Small intestine (tissue), 7 donors: ENCODE results near the gene PHKB. TPM values are rescaled to one million over a fixed set of nuclear protein-coding genes. Genes with fewer than 3 reads are reported as not detected.

ENCODE experiments used
- DNase-seq, 2 donors: peaks; one replicate each; pipeline versions ENCODE4 v3.0.0 to v3.0.0-alpha.2; 2013
- FAIRE-seq: peaks from 2 replicates; lab custom pipeline; 2012; peaks lifted over from hg19 to GRCh38; lab: Jason Lieb, UNC
- H3K27ac ChIP-seq, 3 donors: one replicate each; pipeline ENCODE4 v1.5.1; 2013; ENCODE audit warnings: low read length in 2 of 3, mild to moderate bottlenecking in 2 of 3, control low read depth in 1 of 3, inconsistent platforms in 1 of 3, low read depth in 1 of 3, moderate library complexity in 1 of 3
- H3K27me3 ChIP-seq, 3 donors: one replicate each; pipeline ENCODE4 v1.6.1; 2013; ENCODE audit warnings: low read length in 3 of 3, inconsistent platforms in 1 of 3; ENCODE audit not compliant: control insufficient read depth in 3 of 3, insufficient read depth in 3 of 3
- H3K36me3 ChIP-seq, 3 donors: one replicate each; pipeline ENCODE4 v1.6.1; 2013; ENCODE audit warnings: low read length in 3 of 3, inconsistent platforms in 1 of 3, low read depth in 1 of 3, mild to moderate bottlenecking in 1 of 3, moderate library complexity in 1 of 3; ENCODE audit not compliant: control insufficient read depth in 3 of 3, insufficient read depth in 2 of 3
- H3K4me1 ChIP-seq, 3 donors: one replicate each; pipeline ENCODE4 v1.6.1; 2013; ENCODE audit warnings: low read length in 2 of 3, inconsistent platforms in 1 of 3, low read depth in 1 of 3, mild to moderate bottlenecking in 1 of 3, moderate library complexity in 1 of 3; ENCODE audit not compliant: control insufficient read depth in 3 of 3, insufficient read depth in 2 of 3
- H3K4me3 ChIP-seq, 3 donors: one replicate each; pipeline ENCODE4 v1.5.1; 2013; ENCODE audit warnings: low read length in 3 of 3, control low read depth in 1 of 3, inconsistent platforms in 1 of 3, low read depth in 1 of 3, mild to moderate bottlenecking in 1 of 3, moderate library complexity in 1 of 3
- H3K9me3 ChIP-seq, 2 donors: one replicate each; pipeline ENCODE4 v1.6.1; 2013; ENCODE audit warnings: low read depth in 1 of 2, low read length in 1 of 2; ENCODE audit not compliant: control insufficient read depth in 2 of 2, insufficient read depth in 1 of 2
- WGBS, 3 donors: extraction: QIAGEN DNeasy Blood & Tissue Kit; methylation state at CpG; one replicate each; pipeline ENCODE4 v1.1.7; 2013; 5-methylcytosine and 5-hydroxymethylcytosine counted together
- polyA plus RNA-seq, 4 donors: library from polyadenylated mRNA; stranded (reverse) in 3 of 4; unstranded in 1 of 4; fragments of 200-250 nt in 3 of 4; fragments of 120-200 nt in 1 of 4; gene quantifications; one replicate each; pipeline versions ENCODE4 v1.2.1 to v1.2.3, GENCODE V29; 2013
- donor health status: healthy with polysubstance abuse.
- donor health status: control.
- donor health status: control.
- donor health status: Bipolar disorder and iron deficiency.
- donor health status: healthy.

PHKB gene
- polyA plus RNA-seq, 4 donors, result 27.0 to 69.3 (median 37.0) TPM

GRCh38 chr16:47728205-47728604, 267.1 kb downstream of the PHKB start:
- no peaks in the 10 kb centered on the region for H3K27me3 ChIP-seq
- FAIRE-seq (no peak), DNase-seq (no peak)
- WGBS, 3 donors, result 39 to 56% (median 55%) methylated on average over 3 of the region's 3 CpGs
- no peak overlapping the region for H3K4me3 ChIP-seq
- H3K27ac ChIP-seq, result no peak overlapping the region
- no peaks in the 10 kb centered on the region for H3K36me3 ChIP-seq
- H3K9me3 ChIP-seq, result no peaks in the 10 kb centered on the region
- H3K4me1 ChIP-seq, result no peaks in the 10 kb centered on the region

DNA sequence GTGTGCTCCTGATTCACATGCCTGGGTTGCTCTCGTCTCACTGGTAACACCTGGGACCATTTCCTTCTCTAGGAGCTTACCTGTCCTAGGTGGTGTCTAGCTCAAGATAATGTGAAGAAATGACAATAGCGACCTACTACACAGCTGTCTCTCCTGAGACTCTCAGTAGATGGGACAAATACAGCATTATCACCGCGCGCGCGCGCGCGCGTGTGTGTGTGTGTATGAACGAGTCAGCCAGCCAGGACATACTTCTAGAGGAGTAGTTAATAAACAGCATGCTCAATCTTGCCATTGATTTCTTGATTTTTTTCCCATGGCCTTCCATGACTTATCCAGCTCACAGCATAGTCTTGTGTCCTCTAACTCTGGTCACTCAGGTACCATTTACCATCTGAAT, 268.6 kb downstream of the PHKB start:
- no peaks in the 10 kb centered on the region for H3K9me3 ChIP-seq
- DNase-seq (no peak), FAIRE-seq (no peak)
- no peak overlapping the region for H3K27ac ChIP-seq
- H3K4me1 ChIP-seq, result no peaks in the 10 kb centered on the region
- no peaks in the 10 kb centered on the region for H3K27me3 ChIP-seq
- no peaks in the 10 kb centered on the region for H3K36me3 ChIP-seq
- no peak overlapping the region for H3K4me3 ChIP-seq
- WGBS, 3 donors, result 91 to 95% (median 93%) methylated on average over 12 of the region's 12 CpGs

GRCh38 chr16:47731252-47731651, 270.1 kb downstream of the PHKB start:
- DNase-seq, result no peak
- no peak for FAIRE-seq
- H3K9me3 ChIP-seq, result no peaks in the 10 kb centered on the region
- H3K4me1 ChIP-seq, result no peaks in the 10 kb centered on the region
- WGBS, 3 donors, result 77 to 83% (median 79%) methylated on average over 2 of the region's 2 CpGs
- no peaks in the 10 kb centered on the region for H3K27me3 ChIP-seq
- no peak overlapping the region for H3K27ac ChIP-seq
- no peaks in the 10 kb centered on the region for H3K36me3 ChIP-seq
- no peak overlapping the region for H3K4me3 ChIP-seq

DNA sequence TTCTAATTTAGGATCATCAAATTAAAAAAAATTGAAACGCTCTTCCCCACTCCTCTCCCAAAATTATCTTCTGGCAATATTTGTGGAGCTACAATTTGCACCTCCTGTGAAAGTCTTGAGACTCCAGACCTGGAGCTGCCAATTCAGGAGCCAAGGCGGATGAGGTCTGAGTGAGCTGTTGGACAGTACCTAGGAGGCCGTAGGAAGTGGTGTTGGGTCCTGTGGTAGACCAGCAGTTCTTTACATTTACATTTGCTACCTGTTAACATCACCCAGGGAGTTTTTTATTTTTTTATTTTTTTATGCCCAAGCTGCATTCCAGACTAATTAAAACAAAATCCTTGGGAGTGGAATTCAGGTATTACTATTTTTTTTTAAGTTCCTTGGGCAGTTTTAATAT, 271.0 kb downstream of the PHKB start:
- Histone ChIP-seq H3K4me3 (no peak overlapping the region), H3K27me3 (no peaks in the 10 kb centered on the region), H3K36me3 (no peaks in the 10 kb centered on the region), H3K27ac (no peak overlapping the region), H3K9me3 (no peaks in the 10 kb centered on the region), H3K4me1 (no peaks in the 10 kb centered on the region)
- FAIRE-seq (no peak), DNase-seq (no peak)
- 85 to 92% (median 88%) methylated on average over 3 of the region's 3 CpGs for WGBS, 3 donors

GRCh38 chr16:47732523-47733111, 271.5 kb downstream of the PHKB start:
- no peaks in the 10 kb centered on the region for H3K27me3 ChIP-seq
- H3K27ac ChIP-seq, result no peak overlapping the region
- no peaks in the 10 kb centered on the region for H3K9me3 ChIP-seq
- DNase-seq (no peak), FAIRE-seq (no peak)
- 66 to 80% (median 70%) methylated on average over 6 of the region's 6 CpGs for WGBS, 3 donors
- H3K4me3 ChIP-seq, result no peak overlapping the region
- no peaks in the 10 kb centered on the region for H3K36me3 ChIP-seq
- H3K4me1 ChIP-seq, result no peaks in the 10 kb centered on the region

DNA sequence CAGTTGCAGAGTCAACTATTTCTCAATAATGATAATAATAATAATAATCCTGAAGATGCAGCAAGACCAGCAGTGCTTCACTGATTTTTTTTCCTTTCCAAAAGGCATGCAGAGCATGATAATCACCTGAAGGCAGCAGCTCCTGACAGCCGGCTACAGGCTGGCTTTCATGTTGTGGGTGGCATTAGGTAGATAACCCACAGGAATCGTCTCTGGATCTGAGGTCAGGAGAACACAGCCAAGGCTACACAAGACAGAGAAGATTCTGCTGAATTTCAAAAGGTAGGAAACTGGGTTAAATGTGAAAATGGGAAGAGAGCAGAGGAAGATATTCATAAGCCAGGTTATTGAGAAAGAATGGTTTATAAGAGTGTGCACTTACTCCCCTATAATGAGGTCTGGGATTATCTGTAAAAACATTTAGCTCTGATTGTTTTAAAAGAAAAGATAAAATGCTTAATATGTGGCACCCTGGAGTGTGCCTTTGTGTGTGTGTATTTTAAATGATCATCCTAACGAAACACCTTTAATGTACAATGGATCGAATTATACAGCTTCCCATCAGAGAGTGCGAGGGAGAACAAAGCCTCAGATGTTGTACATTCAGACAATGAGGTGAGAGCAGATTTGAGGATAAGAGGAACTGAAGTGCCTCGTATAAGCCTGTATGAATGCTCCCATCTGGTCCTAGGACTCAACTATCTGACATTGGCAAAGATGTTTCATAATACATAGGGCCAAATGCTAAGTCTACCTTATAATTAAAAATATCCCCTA, 273.1 kb downstream of the PHKB start:
- 78 to 86% (median 85%) methylated on average over 6 of the region's 6 CpGs for WGBS, 3 donors

DNA sequence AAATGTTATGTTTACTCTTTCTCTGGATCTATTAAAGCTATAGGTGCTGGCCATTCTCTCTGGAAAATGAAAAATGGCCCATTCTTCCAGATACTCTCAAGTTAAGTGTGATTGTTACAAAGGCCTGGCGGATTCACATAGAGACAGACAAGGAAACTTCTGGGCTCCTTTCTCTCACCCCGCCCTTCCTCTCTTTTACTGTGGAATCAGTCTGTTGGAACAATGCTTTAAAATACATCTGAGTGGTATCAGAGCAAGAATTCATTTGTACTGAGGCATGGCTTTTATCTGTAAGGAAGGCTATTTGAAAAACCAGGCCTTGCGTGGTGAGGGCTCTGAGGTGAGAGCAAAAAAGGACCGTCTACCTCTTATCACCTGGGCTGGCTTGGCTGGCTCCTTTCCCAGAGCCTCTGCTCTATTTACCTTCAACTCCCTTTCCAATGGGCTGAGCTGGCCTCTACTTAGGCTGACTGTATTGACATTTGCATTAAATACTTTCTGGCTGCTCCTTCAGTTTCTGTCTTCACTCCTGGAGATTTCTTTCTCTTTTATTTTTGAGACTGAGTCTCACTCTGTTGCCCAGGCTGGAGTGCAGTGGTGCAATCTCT, 274.0 kb downstream of the PHKB start:
- FAIRE-seq (no peak), DNase-seq (peak in 1 of 2 donors; percentile 21)
- Histone ChIP-seq H3K27me3 (no peaks in the 10 kb centered on the region), H3K4me3 (no peak overlapping the region), H3K4me1 (no peaks in the 10 kb centered on the region), H3K36me3 (no peaks in the 10 kb centered on the region), H3K27ac (no peak overlapping the region), H3K9me3 (no peaks in the 10 kb centered on the region)
- WGBS, 3 donors, result 41 to 69% (median 64%) methylated on average over 4 of the region's 4 CpGs

More for the DNA sequence above, 273.1 kb downstream of the PHKB start:
- DNase-seq (no peak), FAIRE-seq (no peak)
- Histone ChIP-seq H3K27ac (no peak overlapping the region), H3K4me1 (no peaks in the 10 kb centered on the region), H3K4me3 (no peak overlapping the region), H3K9me3 (no peaks in the 10 kb centered on the region), H3K27me3 (no peaks in the 10 kb centered on the region), H3K36me3 (no peaks in the 10 kb centered on the region)

DNA sequence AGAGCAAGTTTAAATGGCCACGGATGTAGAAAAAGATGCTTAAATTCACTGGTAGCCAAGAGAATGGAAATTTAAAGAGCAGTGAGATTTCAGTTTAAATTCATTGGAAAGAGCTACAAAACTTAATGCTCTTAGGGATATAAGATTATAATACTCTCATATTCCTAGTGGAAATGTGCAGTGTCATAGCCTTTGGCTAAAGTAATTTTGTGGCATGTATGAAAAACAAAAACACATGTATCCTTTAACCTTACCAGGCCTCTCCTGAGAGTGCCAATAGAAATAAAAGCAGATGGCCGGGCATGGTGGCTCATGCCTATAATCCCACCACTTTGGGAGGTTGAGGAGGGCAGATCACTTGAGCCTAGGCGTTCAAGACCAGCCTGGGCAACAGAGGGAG, 289.2 kb downstream of the PHKB start:
- Histone ChIP-seq H3K36me3 (no peaks in the 10 kb centered on the region), H3K27me3 (no peaks in the 10 kb centered on the region), H3K9me3 (no peaks in the 10 kb centered on the region), H3K27ac (no peak overlapping the region), H3K4me3 (no peak overlapping the region), H3K4me1 (no peaks in the 10 kb centered on the region)
- FAIRE-seq (no peak), DNase-seq (no peak)
- 79 to 81% (median 81%) methylated on average over 3 of the region's 3 CpGs for WGBS, 3 donors
